ENCODE measurements around the gene GABRR2.

GABRR2 gene

DNA sequence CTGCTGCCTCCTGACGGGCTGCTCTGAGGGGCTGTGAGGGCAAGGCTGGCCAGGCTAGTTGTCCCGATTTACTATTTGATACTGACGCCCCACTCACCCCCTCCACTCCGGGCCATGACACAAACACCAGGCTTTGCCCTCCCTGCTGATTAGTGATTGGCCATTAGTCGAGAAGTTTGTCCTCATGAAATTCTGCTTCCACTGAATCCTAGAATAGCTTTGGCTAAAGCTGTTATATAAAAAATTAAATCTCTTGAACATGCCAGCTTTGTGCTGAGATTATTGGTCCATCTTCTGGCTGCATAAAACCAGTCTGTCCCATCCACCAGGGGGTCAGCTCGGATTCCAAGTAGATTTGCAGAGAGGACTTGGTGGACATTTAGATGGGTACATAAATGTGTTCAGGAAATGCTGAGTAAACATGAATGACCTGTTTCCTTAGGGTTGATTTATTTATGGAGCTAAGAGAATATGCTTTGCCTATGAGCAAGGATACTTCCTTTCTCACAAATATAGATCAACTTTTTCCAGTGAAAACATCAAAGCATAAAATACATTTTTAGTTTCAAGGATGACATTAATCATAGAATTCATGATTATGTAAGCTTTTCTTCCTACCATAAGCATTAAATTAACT, at the start of gene GABRR2:
Gene GABRR2 (minus strand): TSS at position 51 of the 637 bp plus-strand sequence. CDS start 134 bp downstream, outside the sequence.
- TF ChIP-seq, protein P1, sequence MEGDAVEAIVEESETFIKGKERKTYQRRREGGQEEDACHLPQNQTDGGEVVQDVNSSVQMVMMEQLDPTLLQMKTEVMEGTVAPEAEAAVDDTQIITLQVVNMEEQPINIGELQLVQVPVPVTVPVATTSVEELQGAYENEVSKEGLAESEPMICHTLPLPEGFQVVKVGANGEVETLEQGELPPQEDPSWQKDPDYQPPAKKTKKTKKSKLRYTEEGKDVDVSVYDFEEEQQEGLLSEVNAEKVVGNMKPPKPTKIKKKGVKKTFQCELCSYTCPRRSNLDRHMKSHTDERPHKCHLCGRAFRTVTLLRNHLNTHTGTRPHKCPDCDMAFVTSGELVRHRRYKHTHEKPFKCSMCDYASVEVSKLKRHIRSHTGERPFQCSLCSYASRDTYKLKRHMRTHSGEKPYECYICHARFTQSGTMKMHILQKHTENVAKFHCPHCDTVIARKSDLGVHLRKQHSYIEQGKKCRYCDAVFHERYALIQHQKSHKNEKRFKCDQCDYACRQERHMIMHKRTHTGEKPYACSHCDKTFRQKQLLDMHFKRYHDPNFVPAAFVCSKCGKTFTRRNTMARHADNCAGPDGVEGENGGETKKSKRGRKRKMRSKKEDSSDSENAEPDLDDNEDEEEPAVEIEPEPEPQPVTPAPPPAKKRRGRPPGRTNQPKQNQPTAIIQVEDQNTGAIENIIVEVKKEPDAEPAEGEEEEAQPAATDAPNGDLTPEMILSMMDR (IDR thresholded peaks at IDR 0.05; ENCODE audit: insufficient read depth, missing control alignments) = no peak
- FAIRE-seq (no peak), DNase-seq (ENCODE audit: insufficient read length, low spot score) (no peak)

DNA sequence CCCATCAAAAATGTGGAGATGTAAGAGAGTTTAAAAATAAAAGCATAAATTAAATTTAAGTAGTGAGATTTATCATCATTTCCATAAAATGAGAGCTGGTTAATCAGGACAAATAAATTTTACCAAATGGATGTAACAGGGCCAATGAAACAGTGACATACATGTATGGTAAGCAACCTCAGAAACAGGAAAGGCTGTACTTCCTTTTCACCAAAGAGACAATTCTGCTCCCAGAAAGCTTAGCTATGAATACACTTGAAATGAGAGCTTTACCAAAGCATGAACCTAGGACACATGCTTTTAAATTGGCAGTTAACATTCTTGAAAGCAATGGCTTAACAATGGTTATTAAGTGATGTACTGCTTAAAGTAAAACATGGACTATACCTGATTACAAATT, 49.5 kb upstream of the GABRR2 start:
- no peak for FAIRE-seq
- TF ChIP-seq, protein P1 (IDR thresholded peaks at IDR 0.05; ENCODE audit: insufficient read depth, missing control alignments) = no peak

DNA sequence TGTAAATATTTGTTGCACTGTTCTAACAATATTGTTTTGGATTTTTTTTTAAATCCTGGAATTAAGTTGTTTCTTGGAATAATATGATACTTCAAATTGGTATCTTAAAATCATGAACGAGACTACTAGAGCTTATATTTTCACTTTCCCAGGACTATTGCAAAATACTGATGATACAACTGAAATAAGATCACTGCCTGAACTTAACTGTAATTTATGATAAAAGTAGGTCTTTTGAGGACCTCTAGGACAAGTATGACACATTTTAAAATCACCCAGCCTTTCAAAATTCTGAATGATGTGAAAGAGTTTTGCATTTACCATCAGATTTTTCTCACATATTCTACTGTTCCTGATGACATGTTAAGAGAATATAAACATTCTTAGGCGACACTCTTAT, 46.1 kb upstream of the GABRR2 start:
- no peak for FAIRE-seq
- DNase-seq (ENCODE audit: insufficient read length, low spot score) = no peak
- TF ChIP-seq, protein P1 (IDR thresholded peaks at IDR 0.05; ENCODE audit: insufficient read depth, missing control alignments) = no peak

More for the DNA sequence above, 49.5 kb upstream of the GABRR2 start:
- no peak for DNase-seq (ENCODE audit: insufficient read length, low spot score)

DNA sequence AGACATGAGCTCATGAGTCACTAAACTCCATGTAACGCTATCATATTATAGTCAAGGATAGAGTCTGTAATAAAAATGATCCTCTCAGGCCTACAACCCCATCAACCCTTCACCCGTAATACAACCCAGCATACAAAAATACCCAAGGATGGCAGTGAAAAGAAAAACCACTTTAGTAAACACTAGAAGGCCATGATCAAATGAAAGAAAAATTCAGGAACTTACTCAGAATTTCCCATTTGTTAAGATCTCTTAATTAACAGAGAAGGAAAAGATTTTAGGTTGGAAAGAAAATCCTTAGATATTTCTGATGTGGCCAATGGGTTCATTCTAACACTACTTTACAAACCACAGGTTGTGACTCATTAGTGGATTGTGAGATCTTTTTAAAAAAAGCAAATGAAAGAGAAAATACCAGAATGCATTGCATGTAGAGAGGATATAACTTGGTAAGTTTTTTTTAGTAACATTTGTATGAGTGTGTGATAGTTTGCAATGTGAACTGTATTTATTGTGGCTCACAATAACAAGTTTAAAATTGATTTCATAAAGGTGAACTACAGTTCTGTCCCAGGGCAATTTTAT, 45.4 kb upstream of the GABRR2 start:
- DNase-seq (ENCODE audit: insufficient read length, low spot score) (no peak), FAIRE-seq (no peak)
- TF ChIP-seq, protein P1 (IDR thresholded peaks at IDR 0.05; ENCODE audit: insufficient read depth, missing control alignments) = no peak

DNA sequence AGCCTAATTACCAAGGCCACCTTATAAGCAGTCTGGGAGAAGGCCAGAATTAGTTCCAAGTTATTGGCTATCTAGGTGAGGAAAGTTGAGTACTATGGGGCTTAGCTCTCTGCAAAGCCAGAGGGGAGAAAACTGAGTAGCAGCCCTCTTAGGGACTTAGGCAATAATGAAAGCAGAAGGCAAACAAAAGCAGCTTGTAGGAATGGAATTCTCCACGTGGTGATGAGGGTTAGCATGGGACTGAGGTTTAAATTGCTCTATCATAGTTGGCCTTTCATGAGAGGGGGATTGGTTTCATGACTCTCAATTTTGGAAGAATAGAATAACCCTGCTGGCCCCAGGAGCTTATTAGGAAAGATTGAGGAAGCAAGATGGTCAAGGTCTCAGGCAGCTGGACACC, 44.5 kb upstream of the GABRR2 start:
- TF ChIP-seq, protein P1 (IDR thresholded peaks at IDR 0.05; ENCODE audit: insufficient read depth, missing control alignments) = no peak
- DNase-seq (ENCODE audit: insufficient read length, low spot score) (no peak), FAIRE-seq (no peak)

DNA sequence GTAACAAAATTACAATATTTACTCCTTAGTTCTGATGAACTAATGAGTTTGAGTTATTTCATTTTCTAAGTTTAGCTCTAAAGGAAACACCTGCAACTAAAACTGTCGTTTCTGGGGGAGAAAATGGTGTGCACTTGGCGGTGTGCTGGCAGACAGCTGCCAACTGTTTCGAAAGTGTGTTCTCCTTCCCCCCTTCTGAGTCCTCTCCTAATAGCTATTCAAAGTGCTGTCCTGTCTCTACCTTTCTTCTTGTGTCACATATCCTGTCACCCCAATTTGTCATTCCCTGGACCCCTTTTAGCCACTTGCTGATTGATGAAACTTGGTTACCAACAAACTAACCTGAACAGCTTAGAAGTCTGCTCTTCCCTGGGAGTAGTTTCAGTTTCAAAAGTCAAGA, 42.3 kb upstream of the GABRR2 start:
- no peak for FAIRE-seq
- DNase-seq (ENCODE audit: insufficient read length, low spot score) = no peak
- TF ChIP-seq, protein P1 (IDR thresholded peaks at IDR 0.05; ENCODE audit: insufficient read depth, missing control alignments) = no peak

DNA sequence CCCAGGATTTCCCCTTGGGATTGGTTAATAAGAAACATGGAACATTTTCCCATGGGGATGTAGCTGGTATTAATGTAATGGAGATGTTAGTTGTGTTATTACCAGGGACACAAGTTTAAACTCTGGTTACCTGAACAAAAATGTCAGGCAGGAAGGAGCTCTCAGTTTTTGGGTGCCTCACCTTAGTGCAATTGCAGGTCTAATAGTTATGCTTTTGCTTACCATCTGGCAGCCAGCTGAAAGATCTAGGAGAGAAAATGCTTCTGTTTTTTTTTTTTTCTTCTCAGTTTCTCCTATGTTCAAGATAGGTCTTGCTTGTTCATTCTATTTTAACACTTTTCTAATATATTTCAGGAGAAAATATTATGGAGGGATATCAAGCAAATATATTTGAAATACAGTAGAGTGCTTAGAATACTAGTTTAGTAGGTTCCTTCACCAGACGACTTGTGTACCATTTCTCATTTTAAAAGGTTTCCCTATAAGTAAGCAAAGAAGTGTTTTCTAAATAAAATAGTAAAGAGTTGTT, 41.6 kb upstream of the GABRR2 start:
- DNase-seq (ENCODE audit: insufficient read length, low spot score) (no peak), FAIRE-seq (no peak)
- TF ChIP-seq, protein P1 (IDR thresholded peaks at IDR 0.05; ENCODE audit: insufficient read depth, missing control alignments) = no peak

Measured in D721Med (cell line).